ENCODE measurements around the gene THRAP3. TPM values are rescaled to one million over a fixed set of nuclear protein-coding genes. Genes with fewer than 3 reads are reported as not detected.
A peak's percentile ranks its signal among the peaks of the same experiment; 100 is the strongest.

Gene THRAP3
- total and polyA plus RNA-seq, 7 donors: 45.8 to 159 (median 96.6) TPM

- Histone ChIP-seq H3K9me3 (no peaks in the 10 kb centered on the region), H3K27me3 (ENCODE audit: insufficient read depth in 3 of 3, low read length in 2 of 3) (peaks cover 0 to 3% (median 0%) of the 10 kb centered on the region in 3 donors), H3K4me1 (peaks cover 5% of the 10 kb centered on the region), H3K27ac (no peak overlapping the region), H3K36me3 (ENCODE audit: insufficient read depth in 1 of 2, low read depth in 1 of 2) (no peaks in the 10 kb centered on the region), H3K4me3 (no peak overlapping the region)
- DNase-seq (no peak), ATAC-seq (no peak)
- intact Hi-C loops (cut with DNase I): no loop called here
- 85 to 88% (median 87%) methylated on average over 9 of the region's 9 CpGs for WGBS, 3 donors
- TF ChIP-seq CTCF (IDR thresholded peaks at IDR 0.05): no peak
Observed at GRCh38 chr1:36327421-36328087, 103.3 kb downstream of the THRAP3 start.

- DNase-seq: no peak
- Histone ChIP-seq H3K9me3 (no peaks in the 10 kb centered on the region), H3K27me3 (ENCODE audit: insufficient read depth in 3 of 3, low read length in 2 of 3) (peaks cover 0 to 1% (median 0%) of the 10 kb centered on the region in 3 donors), H3K4me1 (no peaks in the 10 kb centered on the region), H3K4me3 (no peak overlapping the region), H3K36me3 (ENCODE audit: insufficient read depth in 1 of 2, low read depth in 1 of 2) (no peaks in the 10 kb centered on the region), H3K27ac (no peak overlapping the region)
- intact Hi-C loops (cut with DNase I): no loop called here
- ATAC-seq: no peak
- TF ChIP-seq CTCF (IDR thresholded peaks at IDR 0.05): no peak
- 82 to 86% (median 82%) methylated on average over 6 of the region's 6 CpGs for WGBS, 3 donors
Observed at GRCh38 chr1:36328088-36328480, 103.8 kb downstream of the THRAP3 start.

- WGBS, 3 donors: 68 to 71% (median 70%) methylated on average over 6 of the region's 6 CpGs
- no peaks in the 10 kb centered on the region for H3K36me3 ChIP-seq (ENCODE audit: insufficient read depth in 1 of 2, low read depth in 1 of 2)
- intact Hi-C loops (cut with DNase I): no loop called here
- H3K9me3 ChIP-seq: no peaks in the 10 kb centered on the region
- H3K27ac ChIP-seq: no peak overlapping the region
- no peaks in the 10 kb centered on the region for H3K27me3 ChIP-seq (ENCODE audit: insufficient read depth in 3 of 3, low read length in 2 of 3)
- TF ChIP-seq CTCF (IDR thresholded peaks at IDR 0.05): no peak
- no peak overlapping the region for H3K4me3 ChIP-seq
- ATAC-seq: peak in 2 of 4 donors; percentile 36 to 41
- no peak for DNase-seq
- no peaks in the 10 kb centered on the region for H3K4me1 ChIP-seq
Observed at GRCh38 chr1:36328713-36329112, 104.5 kb downstream of the THRAP3 start.

- no peak overlapping the region for H3K4me3 ChIP-seq
- 79 to 81% (median 80%) methylated on average over 9 of the region's 9 CpGs for WGBS, 3 donors
- ATAC-seq (peak in 1 of 4 donors; percentile 22), DNase-seq (no peak)
- H3K27me3 ChIP-seq (ENCODE audit: insufficient read depth in 3 of 3, low read length in 2 of 3): no peaks in the 10 kb centered on the region
- no peaks in the 10 kb centered on the region for H3K4me1 ChIP-seq
- H3K9me3 ChIP-seq: no peaks in the 10 kb centered on the region
- no peak overlapping the region for H3K27ac ChIP-seq
- H3K36me3 ChIP-seq (ENCODE audit: insufficient read depth in 1 of 2, low read depth in 1 of 2): no peaks in the 10 kb centered on the region
- intact Hi-C loops (cut with DNase I): no loop called here
- TF ChIP-seq CTCF (IDR thresholded peaks at IDR 0.05): no peak
Observed at GRCh38 chr1:36329817-36330216, 105.6 kb downstream of the THRAP3 start.

GRCh38 chr1:36330940-36331339 lies 106.7 kb downstream of the THRAP3 start:
- Histone ChIP-seq H3K4me3 (no peak overlapping the region), H3K36me3 (ENCODE audit: insufficient read depth in 1 of 2, low read depth in 1 of 2) (no peaks in the 10 kb centered on the region), H3K27me3 (ENCODE audit: insufficient read depth in 3 of 3, low read length in 2 of 3) (no peaks in the 10 kb centered on the region), H3K9me3 (no peaks in the 10 kb centered on the region), H3K4me1 (no peaks in the 10 kb centered on the region), H3K27ac (no peak overlapping the region)
- TF ChIP-seq CTCF (IDR thresholded peaks at IDR 0.05): no peak
- DNase-seq: no peak
- ATAC-seq: no peak
- WGBS, 3 donors: 83 to 88% (median 84%) methylated on average over 15 of the region's 15 CpGs
- intact Hi-C loops (cut with DNase I): no loop called here
